Measurements from ENCODE around the gene KCNH2. TPM values are rescaled to one million over a fixed set of nuclear protein-coding genes. Genes with fewer than 3 reads are reported as not detected.

KCNH2 gene
- total and polyA plus RNA-seq, 2 experiments from 2014 or later, result 8.4 to 9.1 TPM

DNA sequence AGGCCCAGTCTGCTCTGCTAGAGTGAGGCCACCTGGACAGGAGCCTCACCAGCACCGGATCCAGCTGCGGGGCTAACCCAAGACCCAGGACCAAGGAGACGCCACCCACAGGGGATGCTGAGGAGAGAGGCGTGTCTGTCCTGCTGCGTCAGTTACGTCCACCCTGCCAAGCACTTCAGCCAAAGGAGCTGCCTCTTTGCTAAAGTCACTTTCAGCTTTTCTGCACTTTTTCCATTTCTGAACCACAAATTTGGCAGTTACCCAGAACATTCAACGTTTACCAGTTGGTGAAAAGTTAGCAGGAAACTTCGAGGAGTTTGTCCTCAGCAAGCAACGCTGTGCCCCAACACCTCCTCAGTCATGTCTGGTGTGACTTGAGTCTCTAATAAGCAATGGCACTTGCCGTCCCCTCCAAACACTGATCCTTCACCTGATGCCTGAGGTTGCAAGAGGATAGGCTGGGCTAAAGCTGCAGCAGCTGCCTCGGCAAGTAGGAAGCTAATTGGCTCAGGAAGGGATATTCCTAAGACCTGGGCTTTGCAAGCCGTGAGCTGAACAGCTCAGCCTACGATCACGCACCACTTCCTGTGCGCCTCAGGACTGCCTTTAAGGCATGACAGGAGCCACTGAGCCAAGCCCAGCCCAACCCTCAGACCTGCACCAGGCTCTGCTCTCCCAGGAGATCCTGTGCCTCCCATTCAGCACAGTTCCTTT lies 40.1 kb downstream of the KCNH2 start:
- Histone ChIP-seq H3K9me2 (replicated peaks; ENCODE audit: insufficient read depth) (no peaks in the 10 kb centered on the region), H3K27me3 (peaks cover 5% of the 10 kb centered on the region), H4K20me1 (ENCODE audit: insufficient read depth, poor library complexity, severe bottlenecking) (no peaks in the 10 kb centered on the region), H3K9me3 (ENCODE audit: low read depth) (no peaks in the 10 kb centered on the region), H3K4me3 (no peak overlapping the region), H3K79me2 (no peaks in the 10 kb centered on the region), H3K4me2 (no peak overlapping the region), H3K36me3 (replicated peaks; ENCODE audit: insufficient read depth, low read depth) (no peaks in the 10 kb centered on the region), H3K4me1 (ENCODE audit: insufficient read depth) (no peaks in the 10 kb centered on the region), H3K27ac (no peak overlapping the region), H2AFZ (no peak overlapping the region)
- TF ChIP-seq EZH2phosphoT487 (IDR thresholded peaks at IDR 0.05; ENCODE audit: low read depth, severe bottlenecking, unreplicated experiment) (no peak), EZH2 (IDR thresholded peaks at IDR 0.05; ENCODE audit: borderline replicate concordance) (no peak)
- TF ChIP-seq, protein P1, sequence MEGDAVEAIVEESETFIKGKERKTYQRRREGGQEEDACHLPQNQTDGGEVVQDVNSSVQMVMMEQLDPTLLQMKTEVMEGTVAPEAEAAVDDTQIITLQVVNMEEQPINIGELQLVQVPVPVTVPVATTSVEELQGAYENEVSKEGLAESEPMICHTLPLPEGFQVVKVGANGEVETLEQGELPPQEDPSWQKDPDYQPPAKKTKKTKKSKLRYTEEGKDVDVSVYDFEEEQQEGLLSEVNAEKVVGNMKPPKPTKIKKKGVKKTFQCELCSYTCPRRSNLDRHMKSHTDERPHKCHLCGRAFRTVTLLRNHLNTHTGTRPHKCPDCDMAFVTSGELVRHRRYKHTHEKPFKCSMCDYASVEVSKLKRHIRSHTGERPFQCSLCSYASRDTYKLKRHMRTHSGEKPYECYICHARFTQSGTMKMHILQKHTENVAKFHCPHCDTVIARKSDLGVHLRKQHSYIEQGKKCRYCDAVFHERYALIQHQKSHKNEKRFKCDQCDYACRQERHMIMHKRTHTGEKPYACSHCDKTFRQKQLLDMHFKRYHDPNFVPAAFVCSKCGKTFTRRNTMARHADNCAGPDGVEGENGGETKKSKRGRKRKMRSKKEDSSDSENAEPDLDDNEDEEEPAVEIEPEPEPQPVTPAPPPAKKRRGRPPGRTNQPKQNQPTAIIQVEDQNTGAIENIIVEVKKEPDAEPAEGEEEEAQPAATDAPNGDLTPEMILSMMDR (IDR thresholded peaks at IDR 0.05; ENCODE audit: poor library complexity), result no peak
- WGBS (ENCODE audit: low lambda C conversion rate, missing lambda C conversion rate), result 46% methylated on average over 15 of the region's 15 CpGs
- no peak for DNase-seq (ENCODE audit: low spot score)

DNA sequence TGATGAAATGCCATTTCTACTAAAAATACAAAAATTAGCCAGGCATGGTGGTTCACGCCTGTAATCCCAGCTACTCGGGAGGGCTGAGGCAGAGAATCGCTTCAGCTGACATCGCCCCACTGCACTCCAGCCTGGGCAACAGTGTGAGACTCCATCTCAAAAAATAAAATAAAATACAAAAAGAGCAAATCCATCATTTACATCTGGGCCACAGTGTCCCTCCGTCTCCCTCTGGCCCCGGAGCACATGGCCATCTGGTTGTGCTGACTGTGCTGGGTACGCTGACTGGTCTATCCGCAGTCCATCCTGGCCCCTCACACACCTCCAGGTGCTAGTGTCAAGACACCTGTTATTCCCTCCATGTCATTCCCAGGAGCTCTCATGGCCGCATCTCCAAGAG lies 42.1 kb downstream of the KCNH2 start:
- Histone ChIP-seq H3K27ac (no peak overlapping the region), H3K27me3 (peaks cover 5% of the 10 kb centered on the region), H3K36me3 (replicated peaks; ENCODE audit: insufficient read depth, low read depth) (no peaks in the 10 kb centered on the region), H3K9me3 (ENCODE audit: low read depth) (no peaks in the 10 kb centered on the region), H3K4me1 (ENCODE audit: insufficient read depth) (no peaks in the 10 kb centered on the region), H2AFZ (no peak overlapping the region), H3K79me2 (no peaks in the 10 kb centered on the region), H4K20me1 (ENCODE audit: insufficient read depth, poor library complexity, severe bottlenecking) (no peaks in the 10 kb centered on the region), H3K9me2 (replicated peaks; ENCODE audit: insufficient read depth) (no peaks in the 10 kb centered on the region), H3K4me3 (no peak overlapping the region), H3K4me2 (no peak overlapping the region)
- no peak for DNase-seq (ENCODE audit: low spot score)
- no peak for TF ChIP-seq EZH2phosphoT487 (IDR thresholded peaks at IDR 0.05; ENCODE audit: low read depth, severe bottlenecking, unreplicated experiment)
- TF ChIP-seq EZH2 (IDR thresholded peaks at IDR 0.05; ENCODE audit: borderline replicate concordance), result no peak
- TF ChIP-seq, protein P1 (IDR thresholded peaks at IDR 0.05; ENCODE audit: poor library complexity), result no peak
- WGBS (ENCODE audit: low lambda C conversion rate, missing lambda C conversion rate), result 96% methylated on average over 9 of the region's 9 CpGs

DNA sequence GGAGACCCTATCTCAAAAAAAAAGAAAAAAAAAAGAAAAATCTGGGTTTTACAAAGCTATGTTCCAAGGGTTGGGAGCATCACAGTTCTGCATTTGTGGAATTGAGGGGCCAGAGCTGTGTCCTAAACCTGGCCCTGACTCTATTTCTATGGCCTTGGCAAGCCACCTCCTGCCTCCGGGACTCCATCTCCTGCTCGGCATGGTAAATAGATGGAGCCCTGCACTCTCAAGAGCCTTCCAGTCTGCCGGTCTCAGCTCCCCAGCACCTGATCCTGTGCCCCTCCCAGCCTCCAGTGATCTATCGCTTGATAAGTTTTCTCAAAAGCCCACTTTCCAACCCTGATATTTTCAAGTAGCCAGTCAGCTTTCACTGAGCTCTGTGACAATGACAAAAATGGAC lies 43.0 kb downstream of the KCNH2 start:
- H3K4me1 ChIP-seq (ENCODE audit: insufficient read depth), result no peaks in the 10 kb centered on the region
- H3K36me3 ChIP-seq (replicated peaks; ENCODE audit: insufficient read depth, low read depth), result no peaks in the 10 kb centered on the region
- H3K79me2 ChIP-seq, result no peaks in the 10 kb centered on the region
- no peak overlapping the region for H2AFZ ChIP-seq
- no peak for DNase-seq (ENCODE audit: low spot score)
- no peak overlapping the region for H3K27ac ChIP-seq
- H3K9me2 ChIP-seq (replicated peaks; ENCODE audit: insufficient read depth), result no peaks in the 10 kb centered on the region
- H3K9me3 ChIP-seq (ENCODE audit: low read depth), result no peaks in the 10 kb centered on the region
- WGBS (ENCODE audit: low lambda C conversion rate, missing lambda C conversion rate), result 79% methylated on average over 4 of the region's 4 CpGs
- no peak overlapping the region for H3K4me3 ChIP-seq
- H4K20me1 ChIP-seq (ENCODE audit: insufficient read depth, poor library complexity, severe bottlenecking), result no peaks in the 10 kb centered on the region
- peaks cover 5% of the 10 kb centered on the region for H3K27me3 ChIP-seq
- H3K4me2 ChIP-seq, result no peak overlapping the region
- TF ChIP-seq, protein P1 (IDR thresholded peaks at IDR 0.05; ENCODE audit: poor library complexity), result no peak
- TF ChIP-seq EZH2phosphoT487 (IDR thresholded peaks at IDR 0.05; ENCODE audit: low read depth, severe bottlenecking, unreplicated experiment) (no peak), EZH2 (IDR thresholded peaks at IDR 0.05; ENCODE audit: borderline replicate concordance) (no peak)

Measured in hepatocyte (in vitro differentiated cells).